Glomerular visceral epithelial cell (primary cell): ENCODE data around the gene AHDC1.
"Not testable (repeated sequence)": the region's sequence is repeated elsewhere in the genome, so short reads cannot be mapped to it uniquely, and the experiment has no call there.

Experiments
- DNase-seq: peaks from one replicate; pipeline ENCODE4 v3.0.0-alpha.2; 2016; ENCODE audit errors: extremely low spot score

The AHDC1 gene

GRCh38 chr1:27552911-27553420, 51.0 kb downstream of the AHDC1 start:
- no peak for DNase-seq

GRCh38 chr1:27551953-27552312, 52.0 kb downstream of the AHDC1 start:
- no peak for DNase-seq

- no peak for DNase-seq
These were observed 52.6 kb downstream of the AHDC1 start for GRCh38 chr1:27551170-27551952.

GRCh38 chr1:27550510-27551169, 53.3 kb downstream of the AHDC1 start:
- no peak for DNase-seq

GRCh38 chr1:27549807-27550408, 54.0 kb downstream of the AHDC1 start:
- no peak for DNase-seq

- no peak for DNase-seq
These were observed 54.9 kb downstream of the AHDC1 start for GRCh38 chr1:27548858-27549719.

- DNase-seq: no peak
These were observed 55.6 kb downstream of the AHDC1 start for GRCh38 chr1:27548136-27548853.

- DNase-seq: no peak
These were observed 56.5 kb downstream of the AHDC1 start for GRCh38 chr1:27547220-27548116.

GRCh38 chr1:27545876-27546275, 58.1 kb downstream of the AHDC1 start:
- DNase-seq: peak; percentile 54

GRCh38 chr1:27545271-27545670, 58.7 kb downstream of the AHDC1 start:
- peak; percentile 75 for DNase-seq

GRCh38 chr1:27544834-27545233, 59.1 kb downstream of the AHDC1 start:
- DNase-seq: no peak

- DNase-seq: no peak
These were observed 60.7 kb downstream of the AHDC1 start for GRCh38 chr1:27543284-27543683.

- peak; percentile 91 for DNase-seq
These were observed 61.3 kb downstream of the AHDC1 start for GRCh38 chr1:27542463-27543273.

GRCh38 chr1:27539901-27540861, 63.8 kb downstream of the AHDC1 start:
- DNase-seq: peak; percentile 97

- peak; percentile 73 for DNase-seq
These were observed 65.2 kb downstream of the AHDC1 start for GRCh38 chr1:27538793-27539192.

- DNase-seq: not testable (repeated sequence)
These were observed 65.7 kb downstream of the AHDC1 start for GRCh38 chr1:27538305-27538676.

- peak; percentile 91 for DNase-seq
These were observed 67.2 kb downstream of the AHDC1 start for GRCh38 chr1:27536767-27537166.
